Activated T-helper 2 cell treated with anti-CD3 and anti-CD28 coated beads, Interferon-gamma antibody, Interleukin-2, Interleukin-4, amounts not matched to agents 10 μg/mL and 5 μg/mL and 100 μg/mL, durations not matched to agents 14 hours and 24 hours and 36 hours (primary cell): ENCODE data around the gene TFEB. TPM values are rescaled to one million over a fixed set of nuclear protein-coding genes. Genes with fewer than 3 reads are reported as not detected.

ENCODE experiments used
- DNase-seq: peaks from one replicate; pipeline ENCODE4 v3.0.0; 2021; ENCODE audit warnings: low spot score
- H3K27ac Mint-ChIP-seq: one replicate; pipeline ENCODE4 v1.8.0; 2021; ENCODE audit warnings: mixed read lengths
- H3K27me3 Mint-ChIP-seq: one replicate; pipeline ENCODE4 v1.8.0; 2021; ENCODE audit warnings: low read depth, mixed read lengths
- H3K36me3 Mint-ChIP-seq: one replicate; pipeline ENCODE4 v1.8.0; 2021; ENCODE audit warnings: low read depth, mixed read lengths
- H3K4me1 Mint-ChIP-seq: one replicate; pipeline ENCODE4 v1.8.0; 2021; ENCODE audit warnings: low read depth, mixed read lengths
- H3K4me3 Mint-ChIP-seq: one replicate; pipeline ENCODE4 v1.8.0; 2021; ENCODE audit warnings: low read depth, mild to moderate bottlenecking, moderate library complexity, mixed read lengths
- H3K9me3 Mint-ChIP-seq: one replicate; pipeline ENCODE4 v1.8.0; 2021; ENCODE audit warnings: mixed read lengths
- intact Hi-C: fragments of 100-400 bp; cut with micrococcal nuclease; formaldehyde crosslinking; loops from one replicate; pipeline ENCODE4 v1.15.1; 2023
- total RNA-seq: library from RNA; stranded (reverse); gene quantifications from 2 replicates; pipeline ENCODE4 v1.2.3, GENCODE V29; 2022

Gene TFEB
- total RNA-seq, 1 donor from 2014 or later, result 13.4 TPM

- Mint-ChIP-seq H3K9me3 (no peaks in the 10 kb centered on the region), H3K4me3 (no peak overlapping the region), H3K36me3 (no peaks in the 10 kb centered on the region), H3K4me1 (no peaks in the 10 kb centered on the region), H3K27me3 (peaks cover 36% of the 10 kb centered on the region), H3K27ac (no peak overlapping the region)
- intact Hi-C loops, result no loop called here
- no peak for DNase-seq
Measured at GRCh38 chr6:41644297-41644879, 91.0 kb downstream of the TFEB start.

- H3K27ac Mint-ChIP-seq, result no peak overlapping the region
- no peak overlapping the region for H3K4me3 Mint-ChIP-seq
- peaks cover 41% of the 10 kb centered on the region for H3K27me3 Mint-ChIP-seq
- intact Hi-C loops, result no loop called here
- no peaks in the 10 kb centered on the region for H3K4me1 Mint-ChIP-seq
- H3K36me3 Mint-ChIP-seq, result no peaks in the 10 kb centered on the region
- no peaks in the 10 kb centered on the region for H3K9me3 Mint-ChIP-seq
- no peak for DNase-seq
Measured at GRCh38 chr6:41643899-41644269, 91.5 kb downstream of the TFEB start.

- intact Hi-C loops, result no loop called here
- Mint-ChIP-seq H3K4me3 (no peak overlapping the region), H3K4me1 (no peaks in the 10 kb centered on the region), H3K27ac (no peak overlapping the region), H3K36me3 (no peaks in the 10 kb centered on the region), H3K9me3 (no peaks in the 10 kb centered on the region), H3K27me3 (peaks cover 43% of the 10 kb centered on the region)
- no peak for DNase-seq
Measured at GRCh38 chr6:41642960-41643898, 92.2 kb downstream of the TFEB start.

- Mint-ChIP-seq H3K4me1 (no peaks in the 10 kb centered on the region), H3K9me3 (no peaks in the 10 kb centered on the region), H3K27me3 (peaks cover 48% of the 10 kb centered on the region), H3K4me3 (no peak overlapping the region), H3K27ac (no peak overlapping the region), H3K36me3 (no peaks in the 10 kb centered on the region)
- intact Hi-C loops, result no loop called here
- DNase-seq, result no peak
Measured at GRCh38 chr6:41642090-41642959, 93.1 kb downstream of the TFEB start.

- no peaks in the 10 kb centered on the region for H3K4me1 Mint-ChIP-seq
- H3K36me3 Mint-ChIP-seq, result no peaks in the 10 kb centered on the region
- H3K9me3 Mint-ChIP-seq, result no peaks in the 10 kb centered on the region
Measured at GRCh38 chr6:41641352-41641925, 94.0 kb downstream of the TFEB start.

GRCh38 chr6:41640426-41640825 is 95.0 kb downstream of the TFEB start:
- Mint-ChIP-seq H3K4me3 (no peak overlapping the region), H3K36me3 (no peaks in the 10 kb centered on the region), H3K4me1 (no peaks in the 10 kb centered on the region), H3K9me3 (no peaks in the 10 kb centered on the region), H3K27me3 (peaks cover 58% of the 10 kb centered on the region), H3K27ac (no peak overlapping the region)
- intact Hi-C loops, result no loop called here
- no peak for DNase-seq

More at GRCh38 chr6:41641352-41641925, 94.0 kb downstream of the TFEB start:
- intact Hi-C loops, result no loop called here
- H3K27me3 Mint-ChIP-seq, result peaks cover 51% of the 10 kb centered on the region
- no peak overlapping the region for H3K4me3 Mint-ChIP-seq
- DNase-seq, result no peak
- no peak overlapping the region for H3K27ac Mint-ChIP-seq

- H3K4me3 Mint-ChIP-seq, result no peak overlapping the region
- H3K27ac Mint-ChIP-seq, result no peak overlapping the region
- H3K9me3 Mint-ChIP-seq, result no peaks in the 10 kb centered on the region
- DNase-seq, result no peak
- H3K4me1 Mint-ChIP-seq, result no peaks in the 10 kb centered on the region
- H3K36me3 Mint-ChIP-seq, result no peaks in the 10 kb centered on the region
- intact Hi-C loops, result no loop called here
- H3K27me3 Mint-ChIP-seq, result peaks cover 61% of the 10 kb centered on the region
Measured at GRCh38 chr6:41639809-41640371, 95.5 kb downstream of the TFEB start.

GRCh38 chr6:41638935-41639808 is 96.2 kb downstream of the TFEB start:
- Mint-ChIP-seq H3K4me1 (no peaks in the 10 kb centered on the region), H3K27ac (no peak overlapping the region), H3K36me3 (no peaks in the 10 kb centered on the region), H3K4me3 (no peak overlapping the region), H3K27me3 (peaks cover 66% of the 10 kb centered on the region), H3K9me3 (no peaks in the 10 kb centered on the region)
- intact Hi-C loops, result no loop called here
- DNase-seq, result no peak

GRCh38 chr6:41638002-41638934 is 97.1 kb downstream of the TFEB start, which contains the start of gene MDFI:
TSS of gene MDFI (plus strand) at chr6:41638468. CDS start at chr6:41638750, 282 bp downstream.
- no peaks in the 10 kb centered on the region for H3K4me1 Mint-ChIP-seq
- H3K4me3 Mint-ChIP-seq, result no peak within 1 kb of the TSS
- no peaks in the 10 kb centered on the region for H3K9me3 Mint-ChIP-seq
- H3K27ac Mint-ChIP-seq, result no peak within 1 kb of the TSS
- intact Hi-C loops, result no loop called here
- DNase-seq, result no peak
- no peaks in the 10 kb centered on the region for H3K36me3 Mint-ChIP-seq
- H3K27me3 Mint-ChIP-seq, result peaks cover 66% of the 10 kb centered on the region

GRCh38 chr6:41637194-41638001 is 98.0 kb downstream of the TFEB start:
- no peak overlapping the region for H3K27ac Mint-ChIP-seq
- DNase-seq, result no peak
- intact Hi-C loops, result no loop called here
- H3K4me1 Mint-ChIP-seq, result no peaks in the 10 kb centered on the region
- H3K4me3 Mint-ChIP-seq, result no peak overlapping the region
- peaks cover 63% of the 10 kb centered on the region for H3K27me3 Mint-ChIP-seq
- H3K36me3 Mint-ChIP-seq, result no peaks in the 10 kb centered on the region
- no peaks in the 10 kb centered on the region for H3K9me3 Mint-ChIP-seq
